MM.1S (cell line): Measurements from ENCODE around the gene ADGRD1.

Source experiments
- CTCF ChIP-seq: fragments of 300-600 bp; sonication (generic); IDR thresholded peaks from 2 replicates; pipeline ENCODE4 v1.5.1; 2016; ENCODE audit warnings: antibody characterized with exemption, low read length, mixed read lengths
- EZH2 ChIP-seq: fragments of 300-600 bp; sonication (generic); optimal IDR thresholded peaks from 2 replicates; pipeline ENCODE3; 2017; ENCODE audit warnings: low read depth, mild to moderate bottlenecking, antibody characterized with exemption, low read length, mixed read lengths

- TF ChIP-seq CTCF (no peak), EZH2 (no peak)
These were observed 51.7 kb downstream of the ADGRD1 start for GRCh38 chr12:131005161-131006035.
